ENCODE measurements around the gene ATMIN.
A peak's percentile ranks its signal among the peaks of the same experiment; 100 is the strongest.

Gene ATMIN

GRCh38 chr16:81069063-81069462 is 33.4 kb downstream of the ATMIN start:
- peaks cover 2% of the 10 kb centered on the region for H3K79me1 ChIP-seq (ENCODE audit: low read length)
- H3K18ac ChIP-seq (ENCODE audit: low read length), result no peak overlapping the region
- H4K8ac ChIP-seq (ENCODE audit: low read depth, low read length), result no peak overlapping the region
- no peak overlapping the region for H3K4ac ChIP-seq (ENCODE audit: low read depth, low read length)
- no peak overlapping the region for H2BK5ac ChIP-seq (ENCODE audit: low read depth, low read length, poor library complexity)
- H3K4me1 ChIP-seq (ENCODE audit: control insufficient read depth in 1 of 2, insufficient read depth in 2 of 2, low read length in 2 of 2), result peaks cover 2 to 10% of the 10 kb centered on the region in 2 experiments
- H3K36me3 ChIP-seq (ENCODE audit: control insufficient read depth in 1 of 2, insufficient read depth in 2 of 2, low read length in 2 of 2), result no peaks in the 10 kb centered on the region
- H2AK5ac ChIP-seq (ENCODE audit: low read length), result no peak overlapping the region
- no peaks in the 10 kb centered on the region for H3K27me3 ChIP-seq (ENCODE audit: insufficient read depth, low read length)
- H3K9me3 ChIP-seq (ENCODE audit: insufficient read depth, low read depth, low read length), result no peaks in the 10 kb centered on the region
- H3K4me2 ChIP-seq (ENCODE audit: low read length), result no peak overlapping the region
- H3K9ac ChIP-seq (ENCODE audit: low read length), result no peak overlapping the region
- no peak overlapping the region for H2BK120ac ChIP-seq (ENCODE audit: insufficient read depth, low read length, poor library complexity)
- H4K12ac ChIP-seq (ENCODE audit: low read depth, low read length), result no peak overlapping the region
- DNase-seq, result no peak
- H2BK12ac ChIP-seq (ENCODE audit: low read length), result no peak overlapping the region
- WGBS (ENCODE audit: extremely low coverage, insufficient coverage, insufficient read length), result no CpG with 5 or more reads among the region's 4 CpGs
- H3K4me3 ChIP-seq (ENCODE audit: low read depth, low read length), result no peak overlapping the region
- no peak overlapping the region for H3K27ac ChIP-seq (ENCODE audit: low read depth, low read length)
- no peak overlapping the region for H2AFZ ChIP-seq (ENCODE audit: insufficient read depth, low read length, poor library complexity)
- no peaks in the 10 kb centered on the region for H3K79me2 ChIP-seq (ENCODE audit: control insufficient read depth, insufficient read depth, low read length, poor library complexity)
- no peak overlapping the region for H3K14ac ChIP-seq (ENCODE audit: low read length)
- no peak overlapping the region for H4K91ac ChIP-seq (ENCODE audit: low read depth, low read length)
- no peak overlapping the region for H3K23ac ChIP-seq (ENCODE audit: low read length)

- H2BK12ac ChIP-seq (ENCODE audit: low read length), result no peak overlapping the region
- no peaks in the 10 kb centered on the region for H3K79me2 ChIP-seq (ENCODE audit: control insufficient read depth, insufficient read depth, low read length, poor library complexity)
- DNase-seq, result no peak
These were observed 35.3 kb downstream of the ATMIN start for GRCh38 chr16:81070979-81071378.

GRCh38 chr16:81071805-81072204 is 36.2 kb downstream of the ATMIN start:
- Histone ChIP-seq H3K36me3 (ENCODE audit: control insufficient read depth in 1 of 2, insufficient read depth in 2 of 2, low read length in 2 of 2) (no peaks in the 10 kb centered on the region), H3K27me3 (ENCODE audit: insufficient read depth, low read length) (no peaks in the 10 kb centered on the region), H3K18ac (ENCODE audit: low read length) (no peak overlapping the region), H2BK120ac (ENCODE audit: insufficient read depth, low read length, poor library complexity) (no peak overlapping the region), H2AFZ (ENCODE audit: insufficient read depth, low read length, poor library complexity) (no peak overlapping the region), H4K8ac (ENCODE audit: low read depth, low read length) (no peak overlapping the region), H2BK5ac (ENCODE audit: low read depth, low read length, poor library complexity) (no peak overlapping the region), H3K9ac (ENCODE audit: low read length) (no peak overlapping the region), H4K12ac (ENCODE audit: low read depth, low read length) (no peak overlapping the region), H2BK12ac (ENCODE audit: low read length) (no peak overlapping the region), H3K79me1 (ENCODE audit: low read length) (peaks cover 4% of the 10 kb centered on the region), H4K91ac (ENCODE audit: low read depth, low read length) (no peak overlapping the region), H3K4me1 (ENCODE audit: control insufficient read depth in 1 of 2, insufficient read depth in 2 of 2, low read length in 2 of 2) (peaks cover 2 to 12% of the 10 kb centered on the region in 2 experiments), H3K4ac (ENCODE audit: low read depth, low read length) (no peak overlapping the region), H3K23ac (ENCODE audit: low read length) (no peak overlapping the region), H3K79me2 (ENCODE audit: control insufficient read depth, insufficient read depth, low read length, poor library complexity) (no peaks in the 10 kb centered on the region), H2AK5ac (ENCODE audit: low read length) (no peak overlapping the region), H3K27ac (ENCODE audit: low read depth, low read length) (no peak overlapping the region), H3K4me3 (ENCODE audit: low read depth, low read length) (no peak overlapping the region), H3K4me2 (ENCODE audit: low read length) (no peak overlapping the region), H3K9me3 (ENCODE audit: insufficient read depth, low read depth, low read length) (no peaks in the 10 kb centered on the region), H3K14ac (ENCODE audit: low read length) (no peak overlapping the region)
- DNase-seq, result peak; percentile 57 to 74
- WGBS (ENCODE audit: extremely low coverage, insufficient coverage, insufficient read length), result no CpG with 5 or more reads among the region's 4 CpGs

More at GRCh38 chr16:81070979-81071378, 35.3 kb downstream of the ATMIN start:
- H3K27ac ChIP-seq (ENCODE audit: low read depth, low read length), result no peak overlapping the region
- H3K4me2 ChIP-seq (ENCODE audit: low read length), result no peak overlapping the region
- no peak overlapping the region for H3K4ac ChIP-seq (ENCODE audit: low read depth, low read length)
- H3K79me1 ChIP-seq (ENCODE audit: low read length), result peaks cover 2% of the 10 kb centered on the region
- no peak overlapping the region for H2AK5ac ChIP-seq (ENCODE audit: low read length)
- H3K36me3 ChIP-seq (ENCODE audit: control insufficient read depth in 1 of 2, insufficient read depth in 2 of 2, low read length in 2 of 2), result no peaks in the 10 kb centered on the region
- H4K12ac ChIP-seq (ENCODE audit: low read depth, low read length), result no peak overlapping the region
- no peaks in the 10 kb centered on the region for H3K9me3 ChIP-seq (ENCODE audit: insufficient read depth, low read depth, low read length)
- H4K91ac ChIP-seq (ENCODE audit: low read depth, low read length), result no peak overlapping the region
- no peak overlapping the region for H3K23ac ChIP-seq (ENCODE audit: low read length)
- H3K4me1 ChIP-seq (ENCODE audit: control insufficient read depth in 1 of 2, insufficient read depth in 2 of 2, low read length in 2 of 2), result peaks cover 2 to 8% of the 10 kb centered on the region in 2 experiments
- H3K18ac ChIP-seq (ENCODE audit: low read length), result no peak overlapping the region
- no peak overlapping the region for H2BK5ac ChIP-seq (ENCODE audit: low read depth, low read length, poor library complexity)
- no peak overlapping the region for H4K8ac ChIP-seq (ENCODE audit: low read depth, low read length)
- no peak overlapping the region for H2BK120ac ChIP-seq (ENCODE audit: insufficient read depth, low read length, poor library complexity)
- H2AFZ ChIP-seq (ENCODE audit: insufficient read depth, low read length, poor library complexity), result no peak overlapping the region
- WGBS (ENCODE audit: extremely low coverage, insufficient coverage, insufficient read length), result no CpG with 5 or more reads among the region's 8 CpGs
- H3K27me3 ChIP-seq (ENCODE audit: insufficient read depth, low read length), result no peaks in the 10 kb centered on the region
- no peak overlapping the region for H3K14ac ChIP-seq (ENCODE audit: low read length)
- no peak overlapping the region for H3K9ac ChIP-seq (ENCODE audit: low read length)
- no peak overlapping the region for H3K4me3 ChIP-seq (ENCODE audit: low read depth, low read length)

- H3K18ac ChIP-seq (ENCODE audit: low read length), result no peak overlapping the region
- no peak overlapping the region for H4K8ac ChIP-seq (ENCODE audit: low read depth, low read length)
- peaks cover 3% of the 10 kb centered on the region for H3K79me2 ChIP-seq (ENCODE audit: control insufficient read depth, insufficient read depth, low read length, poor library complexity)
- no peaks in the 10 kb centered on the region for H3K27me3 ChIP-seq (ENCODE audit: insufficient read depth, low read length)
- no peaks in the 10 kb centered on the region for H3K36me3 ChIP-seq (ENCODE audit: control insufficient read depth in 1 of 2, insufficient read depth in 2 of 2, low read length in 2 of 2)
- no peak overlapping the region for H3K4me2 ChIP-seq (ENCODE audit: low read length)
- no peak overlapping the region for H3K23ac ChIP-seq (ENCODE audit: low read length)
- no peak overlapping the region for H3K4ac ChIP-seq (ENCODE audit: low read depth, low read length)
- H3K4me3 ChIP-seq (ENCODE audit: low read depth, low read length), result no peak overlapping the region
- H4K12ac ChIP-seq (ENCODE audit: low read depth, low read length), result no peak overlapping the region
- no peak overlapping the region for H3K9ac ChIP-seq (ENCODE audit: low read length)
- WGBS (ENCODE audit: extremely low coverage, insufficient coverage, insufficient read length), result no CpG with 5 or more reads among the region's 5 CpGs
- H3K79me1 ChIP-seq (ENCODE audit: low read length), result peaks cover 10% of the 10 kb centered on the region
- H2AFZ ChIP-seq (ENCODE audit: insufficient read depth, low read length, poor library complexity), result no peak overlapping the region
- peak overlapping the region; percentile 27 for H3K27ac ChIP-seq (ENCODE audit: low read depth, low read length)
- H3K4me1 ChIP-seq (ENCODE audit: control insufficient read depth in 1 of 2, insufficient read depth in 2 of 2, low read length in 2 of 2), result peaks cover 7 to 16% of the 10 kb centered on the region in 2 experiments
- no peak overlapping the region for H3K14ac ChIP-seq (ENCODE audit: low read length)
- H2BK120ac ChIP-seq (ENCODE audit: insufficient read depth, low read length, poor library complexity), result peak overlapping the region; percentile 73
- peak overlapping the region; percentile 69 for H2BK5ac ChIP-seq (ENCODE audit: low read depth, low read length, poor library complexity)
- peak; percentile 72 to 96 for DNase-seq
- H4K91ac ChIP-seq (ENCODE audit: low read depth, low read length), result no peak overlapping the region
- H2AK5ac ChIP-seq (ENCODE audit: low read length), result no peak overlapping the region
- no peaks in the 10 kb centered on the region for H3K9me3 ChIP-seq (ENCODE audit: insufficient read depth, low read depth, low read length)
- no peak overlapping the region for H2BK12ac ChIP-seq (ENCODE audit: low read length)
These were observed 38.1 kb downstream of the ATMIN start for GRCh38 chr16:81073560-81074330.

All from trophoblast cell (in vitro differentiated cells and primary cell).